Measurements from ENCODE around the gene DPYD. TPM values are rescaled to one million over a fixed set of nuclear protein-coding genes. Genes with fewer than 3 reads are reported as not detected.

DPYD gene
- total RNA-seq, 1 donor from 2014 or later, result 12.8 TPM

- Mint-ChIP-seq H3K27ac (ENCODE audit: unreplicated experiment) (no peak overlapping the region), H3K4me3 (ENCODE audit: unreplicated experiment) (no peak overlapping the region)
Measured at GRCh38 chr1:97739596-97740103, 181.2 kb downstream of the DPYD start.

GRCh38 chr1:97738270-97738669 lies 182.6 kb downstream of the DPYD start:
- no peak for DNase-seq
- no peak for TF ChIP-seq CTCF (IDR thresholded peaks at IDR 0.05; ENCODE audit: partially characterized antibody, unreplicated experiment)
- no peaks in the 10 kb centered on the region for H3K27me3 Mint-ChIP-seq (ENCODE audit: unreplicated experiment)
- H3K4me3 Mint-ChIP-seq (ENCODE audit: unreplicated experiment), result no peak overlapping the region
- H3K36me3 Mint-ChIP-seq (ENCODE audit: unreplicated experiment), result no peaks in the 10 kb centered on the region
- H3K27ac Mint-ChIP-seq (ENCODE audit: unreplicated experiment), result no peak overlapping the region
- peaks cover 13% of the 10 kb centered on the region for H3K4me1 Mint-ChIP-seq (ENCODE audit: low read depth, unreplicated experiment)
- no peaks in the 10 kb centered on the region for H3K9me3 Mint-ChIP-seq (ENCODE audit: unreplicated experiment)

More at GRCh38 chr1:97739596-97740103, 181.2 kb downstream of the DPYD start:
- peaks cover 13% of the 10 kb centered on the region for H3K4me1 Mint-ChIP-seq (ENCODE audit: low read depth, unreplicated experiment)
- no peaks in the 10 kb centered on the region for H3K9me3 Mint-ChIP-seq (ENCODE audit: unreplicated experiment)
- no peaks in the 10 kb centered on the region for H3K36me3 Mint-ChIP-seq (ENCODE audit: unreplicated experiment)
- no peak for TF ChIP-seq CTCF (IDR thresholded peaks at IDR 0.05; ENCODE audit: partially characterized antibody, unreplicated experiment)
- H3K27me3 Mint-ChIP-seq (ENCODE audit: unreplicated experiment), result no peaks in the 10 kb centered on the region
- no peak for DNase-seq

- DNase-seq, result no peak
- TF ChIP-seq CTCF (IDR thresholded peaks at IDR 0.05; ENCODE audit: partially characterized antibody, unreplicated experiment), result no peak
- H3K27me3 Mint-ChIP-seq (ENCODE audit: unreplicated experiment), result no peaks in the 10 kb centered on the region
- no peaks in the 10 kb centered on the region for H3K36me3 Mint-ChIP-seq (ENCODE audit: unreplicated experiment)
- no peaks in the 10 kb centered on the region for H3K9me3 Mint-ChIP-seq (ENCODE audit: unreplicated experiment)
- H3K4me1 Mint-ChIP-seq (ENCODE audit: low read depth, unreplicated experiment), result peaks cover 3% of the 10 kb centered on the region
- H3K4me3 Mint-ChIP-seq (ENCODE audit: unreplicated experiment), result no peak overlapping the region
- H3K27ac Mint-ChIP-seq (ENCODE audit: unreplicated experiment), result no peak overlapping the region
Measured at GRCh38 chr1:97730271-97730670, 190.6 kb downstream of the DPYD start.

- H3K4me1 Mint-ChIP-seq (ENCODE audit: low read depth, unreplicated experiment), result peaks cover 3% of the 10 kb centered on the region
- no peak for DNase-seq
- TF ChIP-seq CTCF (IDR thresholded peaks at IDR 0.05; ENCODE audit: partially characterized antibody, unreplicated experiment), result no peak
- no peaks in the 10 kb centered on the region for H3K27me3 Mint-ChIP-seq (ENCODE audit: unreplicated experiment)
- H3K27ac Mint-ChIP-seq (ENCODE audit: unreplicated experiment), result no peak overlapping the region
- no peaks in the 10 kb centered on the region for H3K9me3 Mint-ChIP-seq (ENCODE audit: unreplicated experiment)
- no peak overlapping the region for H3K4me3 Mint-ChIP-seq (ENCODE audit: unreplicated experiment)
- H3K36me3 Mint-ChIP-seq (ENCODE audit: unreplicated experiment), result no peaks in the 10 kb centered on the region
Measured at GRCh38 chr1:97728436-97728835, 192.4 kb downstream of the DPYD start.

GRCh38 chr1:97727029-97727428 lies 193.8 kb downstream of the DPYD start:
- no peaks in the 10 kb centered on the region for H3K27me3 Mint-ChIP-seq (ENCODE audit: unreplicated experiment)
- no peaks in the 10 kb centered on the region for H3K36me3 Mint-ChIP-seq (ENCODE audit: unreplicated experiment)
- H3K4me1 Mint-ChIP-seq (ENCODE audit: low read depth, unreplicated experiment), result peaks cover 3% of the 10 kb centered on the region
- no peaks in the 10 kb centered on the region for H3K9me3 Mint-ChIP-seq (ENCODE audit: unreplicated experiment)
- DNase-seq, result no peak
- no peak overlapping the region for H3K4me3 Mint-ChIP-seq (ENCODE audit: unreplicated experiment)
- H3K27ac Mint-ChIP-seq (ENCODE audit: unreplicated experiment), result no peak overlapping the region
- no peak for TF ChIP-seq CTCF (IDR thresholded peaks at IDR 0.05; ENCODE audit: partially characterized antibody, unreplicated experiment)

Data from glutamatergic neuron (in vitro differentiated cells).